Smooth muscle cell of the brain vasculature (primary cell): ENCODE measurements around the gene ARSB.
"Not testable (repeated sequence)": the region's sequence is repeated elsewhere in the genome, so short reads cannot be mapped to it uniquely, and the experiment has no call there.

Experiments used
- DNase-seq: peaks from one replicate; pipeline ENCODE4 v3.0.0-alpha.2; 2012; ENCODE audit warnings: low read depth, low spot score

ARSB gene

DNA sequence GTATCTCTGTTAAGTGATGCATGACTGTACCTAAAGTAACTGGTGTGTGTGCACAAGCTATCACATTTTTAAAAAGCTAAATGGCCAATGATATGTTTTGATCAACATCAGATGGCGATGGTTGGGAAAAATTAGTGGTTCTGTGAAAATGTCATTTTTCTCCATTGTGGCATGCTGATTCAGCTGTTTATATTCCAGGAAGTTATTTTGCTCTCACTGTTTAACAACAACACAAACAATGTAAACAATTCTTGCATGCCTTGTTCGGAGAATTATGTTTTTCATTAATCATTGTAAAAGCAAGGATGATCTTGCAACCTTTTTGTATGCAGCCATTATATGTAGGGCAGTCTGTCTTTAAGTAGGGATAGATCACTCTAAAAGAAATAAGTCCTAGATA lies 230.5 kb downstream of the ARSB start:
- no peak for DNase-seq

- no peak for DNase-seq
Measured at GRCh38 chr5:78753093-78753531, 232.0 kb downstream of the ARSB start.

DNA sequence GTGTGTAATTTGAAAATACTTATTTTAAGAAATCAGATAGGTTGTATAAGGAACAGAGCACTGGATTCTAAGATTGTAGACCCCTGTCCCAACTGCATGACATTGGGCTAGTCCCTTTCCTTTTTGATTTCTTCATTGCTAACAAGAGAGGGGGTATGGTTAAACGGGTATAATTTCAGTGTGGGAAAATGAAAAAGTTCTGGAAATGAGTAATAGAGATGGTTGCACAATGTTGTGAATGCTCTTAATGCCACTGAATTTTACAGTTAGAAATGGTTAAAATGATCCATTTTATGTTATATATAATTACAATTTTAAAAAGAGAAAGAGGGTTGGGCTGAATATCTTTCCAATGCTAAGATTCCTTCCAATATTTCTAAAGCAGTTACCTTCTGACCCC lies 233.2 kb downstream of the ARSB start:
- no peak for DNase-seq

DNA sequence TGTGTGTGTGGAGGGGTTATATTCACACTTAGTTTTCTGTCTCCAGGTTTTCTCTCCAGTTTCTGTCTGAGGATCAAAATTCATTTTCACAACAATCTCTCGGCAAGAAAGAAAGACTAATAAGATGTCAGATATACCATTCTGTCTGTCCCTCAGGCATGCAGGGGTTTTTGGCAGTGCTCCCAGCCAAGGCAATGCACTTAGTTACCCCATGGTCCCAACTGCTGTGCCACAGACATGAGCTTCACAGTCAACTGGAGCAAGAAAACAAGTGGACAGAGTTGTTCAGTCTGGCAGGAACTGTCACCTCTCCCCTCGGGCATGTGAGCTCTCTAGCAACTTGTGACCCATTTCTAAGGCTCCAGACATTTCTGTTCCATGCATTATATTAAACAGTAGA lies 234.8 kb downstream of the ARSB start:
- DNase-seq = no peak

GRCh38 chr5:78747705-78748359 lies 237.3 kb downstream of the ARSB start:
- DNase-seq = no peak

DNA sequence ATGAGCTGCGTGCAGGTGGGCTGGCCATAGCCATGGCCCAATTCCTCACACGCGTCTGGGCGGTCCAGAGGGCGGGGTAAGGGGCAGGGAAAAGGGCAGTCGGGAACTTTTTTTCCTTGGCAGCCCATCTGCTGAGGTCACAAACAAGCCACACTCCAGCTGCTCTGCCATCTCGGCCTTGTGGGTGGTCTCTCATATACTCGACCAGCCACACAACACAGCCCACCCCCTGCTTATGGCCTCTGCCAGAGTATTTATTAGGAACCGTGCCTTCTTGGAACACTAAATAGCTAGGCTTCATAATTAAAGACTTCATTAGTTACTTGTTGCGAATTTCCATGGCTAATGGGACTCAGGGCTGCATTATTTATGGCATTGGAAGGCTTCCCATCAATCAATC lies 238.1 kb downstream of the ARSB start:
- no peak for DNase-seq

- DNase-seq = no peak
Measured at GRCh38 chr5:78746021-78746770, 238.9 kb downstream of the ARSB start.

GRCh38 chr5:78744951-78745534 lies 240.1 kb downstream of the ARSB start:
- DNase-seq = no peak

- no peak for DNase-seq
Measured at GRCh38 chr5:78741019-78741418, 244.1 kb downstream of the ARSB start.

DNA sequence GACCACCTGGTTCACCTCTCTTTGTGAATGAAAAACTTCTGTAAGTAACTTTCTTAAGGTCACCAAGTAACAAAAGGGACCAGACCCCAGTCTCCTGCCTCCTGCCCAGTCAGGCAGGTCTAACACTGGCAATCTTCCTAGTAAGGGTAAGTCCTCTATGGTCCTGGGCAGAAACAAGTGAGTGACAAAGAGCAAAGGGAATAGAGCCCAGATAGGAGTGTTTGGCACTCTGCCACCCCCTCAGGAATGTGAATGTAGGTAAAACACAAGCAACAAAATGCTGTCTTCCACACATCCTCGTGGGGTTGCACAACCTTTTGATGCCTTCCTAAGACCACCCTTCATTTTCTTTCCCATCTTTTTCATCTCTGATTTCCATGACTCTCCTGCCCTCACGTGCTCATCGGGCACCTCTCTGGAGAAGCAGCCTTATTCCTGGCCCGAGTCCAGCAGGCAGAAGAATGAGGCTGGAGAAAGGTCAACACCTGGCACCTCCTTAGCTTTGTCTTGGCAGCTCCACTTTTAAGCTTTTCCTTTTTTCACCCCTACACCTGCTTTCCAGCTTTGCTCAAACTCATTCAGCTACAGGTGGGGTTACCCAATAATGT lies 246.3 kb downstream of the ARSB start:
- DNase-seq = no peak

DNA sequence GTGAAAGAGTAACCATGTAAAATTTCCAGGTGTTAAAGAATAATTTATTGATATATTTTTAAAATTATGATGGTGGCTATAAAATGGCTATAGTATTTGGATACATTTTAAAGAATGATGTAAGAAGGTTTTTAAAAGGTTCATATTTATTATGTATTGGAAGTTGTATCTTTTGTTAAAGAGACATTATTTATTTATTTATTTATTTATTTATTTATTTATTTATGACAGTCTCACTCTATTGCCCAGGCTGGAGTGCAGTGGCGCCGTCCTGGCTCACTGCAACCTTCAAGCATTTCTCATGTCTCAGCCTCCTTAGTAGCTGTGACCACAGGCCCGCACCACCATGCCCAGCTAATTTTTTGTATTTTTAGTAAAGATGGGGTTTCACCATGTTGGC lies 247.0 kb downstream of the ARSB start:
- no peak for DNase-seq

DNA sequence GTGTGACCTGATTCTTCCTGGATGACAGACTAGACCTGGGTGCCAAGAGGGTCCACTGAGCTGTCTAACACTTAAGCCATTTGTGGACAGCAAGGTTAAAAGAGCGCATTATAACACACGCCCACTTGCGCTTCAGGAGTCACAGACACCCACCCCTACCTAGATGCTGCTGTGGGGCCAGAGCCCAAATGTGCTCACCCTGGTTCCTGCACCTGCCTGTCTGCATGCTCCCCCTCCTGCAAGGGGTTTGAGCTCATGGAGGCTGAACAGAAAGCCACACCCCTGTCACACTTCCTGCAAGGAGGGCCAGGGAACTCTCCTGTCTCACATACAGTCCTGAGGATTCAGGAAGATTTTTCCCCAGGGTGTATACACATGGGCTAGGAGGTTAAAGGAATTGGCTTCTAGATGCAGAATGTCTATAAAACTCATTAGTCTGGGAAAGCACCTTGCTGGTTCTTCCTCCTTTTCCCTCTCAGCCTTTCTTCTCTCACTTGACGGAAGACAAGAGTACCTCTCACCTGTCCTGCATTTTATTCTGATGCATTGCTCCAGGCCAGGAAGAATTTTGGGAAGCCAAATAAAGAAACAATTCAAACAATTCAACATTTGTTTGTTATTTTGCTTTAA lies 249.2 kb downstream of the ARSB start:
- no peak for DNase-seq

DNA sequence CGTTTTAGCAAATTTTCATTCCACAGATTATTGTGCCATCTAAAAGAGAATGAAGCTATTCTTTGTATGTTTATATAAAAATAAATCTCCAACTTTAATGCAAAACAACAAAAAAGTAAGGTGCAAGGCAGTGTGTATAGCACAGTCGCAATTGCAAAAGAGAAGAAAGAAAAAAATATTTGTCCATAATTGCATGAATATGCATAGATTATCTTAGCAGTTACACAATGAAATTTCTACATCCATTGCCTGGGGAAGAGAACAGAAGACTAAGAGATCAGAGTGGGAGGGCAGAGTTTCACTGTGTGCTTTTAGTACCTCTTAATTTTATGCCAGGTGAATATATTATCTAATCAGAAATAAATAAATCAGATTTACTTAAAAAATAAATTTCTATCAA lies 250.2 kb downstream of the ARSB start:
- no peak for DNase-seq

GRCh38 chr5:78734094-78734845 lies 250.8 kb downstream of the ARSB start:
- DNase-seq = no peak

GRCh38 chr5:78732721-78733120 lies 252.4 kb downstream of the ARSB start:
- not testable (repeated sequence) for DNase-seq

- no peak for DNase-seq
Measured at GRCh38 chr5:78731884-78732283, 253.2 kb downstream of the ARSB start.

DNA sequence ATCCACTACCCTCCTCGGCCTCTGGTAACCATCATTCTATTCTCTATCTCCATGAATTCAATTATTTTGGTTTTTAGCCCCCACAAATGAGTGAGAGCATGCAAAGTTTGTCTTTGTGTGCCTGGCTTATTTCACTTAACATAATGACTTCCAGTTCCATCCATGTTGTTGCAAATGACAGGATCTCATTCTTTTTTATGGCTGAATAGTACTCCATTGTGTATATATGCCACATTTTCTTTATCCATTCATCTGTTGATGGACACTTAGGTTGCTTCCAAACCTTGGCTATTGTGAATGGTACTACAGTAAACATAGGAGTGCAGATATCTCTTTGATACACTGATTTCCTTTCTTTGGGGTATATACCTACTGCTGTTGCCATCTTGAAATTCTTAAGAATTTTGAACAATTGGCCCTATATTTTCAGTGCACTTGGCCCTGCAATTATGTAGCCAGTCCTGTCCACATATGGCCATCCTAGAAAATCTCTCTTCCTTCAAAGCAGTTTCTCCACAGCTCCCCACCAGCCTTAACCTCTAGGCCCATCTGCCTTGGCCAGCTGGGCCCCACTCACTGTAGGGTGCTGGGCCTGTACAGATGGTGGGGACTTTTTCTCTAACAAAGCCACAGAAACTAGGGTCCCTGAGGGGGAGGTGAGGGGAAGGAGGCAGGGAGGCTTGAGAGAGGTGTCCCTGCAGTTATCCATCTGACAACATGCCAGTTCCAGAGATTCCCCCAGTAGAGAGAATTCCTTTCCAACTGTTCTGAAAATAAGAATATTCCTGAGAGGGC lies 254.6 kb downstream of the ARSB start:
- DNase-seq = no peak

DNA sequence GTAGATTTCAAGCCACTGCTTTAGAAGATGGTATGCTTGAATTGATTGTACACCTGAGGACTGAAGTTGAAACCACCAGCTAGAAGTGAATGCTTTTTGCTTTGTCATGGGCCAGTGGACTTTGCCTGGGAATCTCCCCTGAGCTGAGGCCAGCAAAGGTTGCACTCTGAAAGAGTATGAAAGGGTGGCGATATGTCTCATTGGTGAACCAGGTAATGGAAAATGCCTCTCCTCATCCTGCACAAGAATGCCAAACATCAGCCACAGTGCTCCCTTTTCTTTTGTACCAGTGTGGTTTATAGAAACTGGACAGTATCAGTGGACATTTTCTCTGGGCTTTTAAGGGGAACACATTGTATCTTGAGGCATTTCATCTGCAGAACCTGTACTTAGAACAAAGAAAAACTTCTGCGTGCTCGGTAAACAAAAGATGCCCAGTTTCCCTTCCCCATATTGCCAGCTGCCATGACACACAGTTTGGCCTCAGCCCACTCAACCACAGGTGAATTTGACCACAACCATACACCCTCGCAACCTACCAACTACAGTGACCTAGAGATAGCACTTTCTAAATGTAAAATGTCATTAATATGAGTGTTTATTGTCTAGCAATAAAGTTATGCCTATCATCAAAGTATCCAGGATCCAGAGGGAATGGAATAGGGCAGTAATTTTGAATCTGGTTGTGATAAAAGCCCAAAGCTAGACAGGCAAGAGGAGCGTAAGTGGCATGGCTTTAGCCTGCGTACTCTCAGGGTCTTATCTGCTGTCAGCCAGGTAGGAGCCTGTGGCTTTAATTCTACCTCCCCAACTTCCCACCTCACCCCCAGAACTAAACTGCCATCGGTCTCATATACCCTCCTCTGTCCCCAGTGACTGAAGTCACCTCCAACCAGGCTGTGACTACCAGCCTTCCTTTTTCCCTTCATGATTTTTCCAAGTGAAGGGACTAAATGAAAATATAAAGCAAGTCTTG lies 257.0 kb downstream of the ARSB start:
- DNase-seq = no peak
